Effector memory CD8-positive, alpha-beta T cell (primary cell): ENCODE data around the gene ALG14.

Experiments used
- ATAC-seq: fragments of 150-1000 bp; cut with Tn5 transposase; replicated peaks from 2 replicates; pipeline ENCODE4 v1.10.0; 2021; ENCODE audit warnings: mild to moderate bottlenecking, moderate library complexity
- DNase-seq, 3 experiments: peaks; one replicate each; pipeline ENCODE4 v3.0.0; 2021
- H3K27ac Mint-ChIP-seq, 2 donors: one replicate each; pipeline ENCODE4 v1.8.0; 2022; ENCODE audit warnings: mild to moderate bottlenecking in 2 of 2, mixed read lengths in 2 of 2, moderate library complexity in 2 of 2
- H3K27me3 Mint-ChIP-seq, 2 donors: one replicate each; pipeline ENCODE4 v1.8.0; 2022; ENCODE audit warnings: mixed read lengths in 2 of 2
- H3K36me3 Mint-ChIP-seq: one replicate; pipeline ENCODE4 v1.8.0; 2022; ENCODE audit warnings: mild to moderate bottlenecking, moderate library complexity, mixed read lengths; ENCODE audit not compliant: insufficient read depth
- H3K4me1 Mint-ChIP-seq, 2 donors: one replicate each; pipeline ENCODE4 v1.8.0; 2022; ENCODE audit warnings: low read depth in 2 of 2, mixed read lengths in 2 of 2
- H3K4me3 Mint-ChIP-seq, 2 donors: one replicate each; pipeline ENCODE4 v1.8.0; 2022; ENCODE audit warnings: mild to moderate bottlenecking in 2 of 2, mixed read lengths in 2 of 2, moderate library complexity in 2 of 2
- H3K9me3 Mint-ChIP-seq, 2 donors: one replicate each; pipeline ENCODE4 v1.8.0; 2022; ENCODE audit warnings: mixed read lengths in 2 of 2

Gene ALG14

GRCh38 chr1:94925004-94925403 lies 147.7 kb downstream of the ALG14 start:
- DNase-seq (no peak), ATAC-seq (no peak)

More at GRCh38 chr1:94925004-94925403, 147.7 kb downstream of the ALG14 start:
- H3K27me3 Mint-ChIP-seq = peaks cover 55 to 69% of the 10 kb centered on the region in 2 donors
- H3K36me3 Mint-ChIP-seq = peaks cover 2% of the 10 kb centered on the region
- peak overlapping the region; percentile 63 to 72 for H3K4me3 Mint-ChIP-seq
- no peak overlapping the region for H3K27ac Mint-ChIP-seq
- no peaks in the 10 kb centered on the region for H3K9me3 Mint-ChIP-seq
- peaks cover 12 to 16% of the 10 kb centered on the region in 2 donors for H3K4me1 Mint-ChIP-seq
